Pancreas (tissue), 10 donors: ENCODE results near the gene CHMP1A. TPM values are rescaled to one million over a fixed set of nuclear protein-coding genes. Genes with fewer than 3 reads are reported as not detected.

Source experiments
- ATAC-seq, 4 donors: fragments of 200-7000 bp; cut with Tn5 transposase; one replicate each; pipeline versions ENCODE4 v1.8.0 to v1.9.1; 2020; ENCODE audit warnings: mild to moderate bottlenecking in 4 of 4, moderate library complexity in 4 of 4
- DNase-seq, 6 donors: peaks; one replicate each; pipeline ENCODE4 v3.0.0-alpha.2; 2020
- FAIRE-seq: peaks from 2 replicates; lab custom pipeline; 2012; peaks lifted over from hg19 to GRCh38; lab: Jason Lieb, UNC
- H3K27ac ChIP-seq, 4 donors: fragments of 200-600 bp; sonication (generic); 1 replicate in 3 of 4; 2 replicates in 1 of 4; pipeline versions ENCODE4 v1.5.0 to v1.8.0; 2020
- H3K27me3 ChIP-seq, 4 donors: fragments of 200-600 bp; one replicate each; pipeline ENCODE4 v1.8.0; 2021
- H3K36me3 ChIP-seq, 3 donors: fragments of 200-600 bp; sonication (generic) in 1 of 3; one replicate each; pipeline versions ENCODE4 v1.5.0 to v1.8.0; 2020 to 2021
- H3K4me1 ChIP-seq, 3 donors: fragments of 200-600 bp; one replicate each; pipeline ENCODE4 v1.8.0; 2021
- H3K4me3 ChIP-seq, 4 donors: fragments of 200-600 bp; sonication (generic) in 2 of 4; one replicate each; pipeline versions ENCODE4 v1.5.0 to v1.8.0; 2020 to 2021
- H3K9me3 ChIP-seq, 4 donors: fragments of 200-600 bp; one replicate each; pipeline ENCODE4 v1.8.0; 2021
- CTCF ChIP-seq, 4 donors: fragments of 200-600 bp; sonication (generic) in 3 of 4; IDR thresholded peaks; one replicate each; pipeline versions ENCODE4 v1.5.0 to v1.8.0; 2021; ENCODE audit warnings: antibody characterized with exemption in 4 of 4
- WGBS, 2 donors: extraction: QIAGEN DNeasy Blood & Tissue Kit; methylation state at CpG; one replicate each; pipeline ENCODE4 v1.1.7; 2013; 5-methylcytosine and 5-hydroxymethylcytosine counted together
- intact Hi-C, 3 donors: fragments of 100-400 bp; cut with DNase I; formaldehyde crosslinking; loops; one replicate each; pipeline versions ENCODE4 v1.11.1 to v1.14.2; 2022
- polyA plus RNA-seq, 2 donors: library from polyadenylated mRNA; stranded (reverse); fragments of 200-250 nt; gene quantifications; one replicate each; pipeline ENCODE4 v1.2.3, GENCODE V29; 2013
- total RNA-seq, 6 donors: library from RNA; stranded (reverse); fragmentation: NEBNext Ultra II Directional in 4 of 6; extraction: Animal tissue kit (Norgen Biotek cat#: 25700) in 4 of 6; gene quantifications; one replicate each; pipeline versions ENCODE4 v1.2.1 to v1.2.4, GENCODE V29; 2021 to 2023
- donor health status: healthy with polysubstance abuse.
- donor health status: DM: no; HTN: no; CAD: no; lungs with moderate emphysema.
- donor health status: DM: no; HTN: no; CAD: no.
- donor health status: control.
- donor health status: control.
- donor health status: Bipolar disorder and iron deficiency.
- donor health status: DM: yes; HTN: yes; CAD: no.
- donor health status: DM: no; HTN: no; CAD: no.
- donor health status: DM: no; HTN: no; CAD: no.
- donor health status: DM: yes; HTN: yes; CAD: no.

The CHMP1A gene
- total and polyA plus RNA-seq, 8 donors, result 27.6 to 71.4 (median 32.2) TPM

GRCh38 chr16:89610108-89610453 is 47.4 kb downstream of the CHMP1A start:
- no peaks in the 10 kb centered on the region for H3K27me3 ChIP-seq
- no peak overlapping the region for H3K27ac ChIP-seq
- WGBS, 2 donors, result 79 to 81% methylated on average over 1 of the region's 1 CpG
- no peak overlapping the region for H3K4me3 ChIP-seq
- no peak for FAIRE-seq
- no peaks in the 10 kb centered on the region for H3K36me3 ChIP-seq
- no peaks in the 10 kb centered on the region for H3K9me3 ChIP-seq
- intact Hi-C loops, result no loop called here
- no peak for TF ChIP-seq CTCF (IDR thresholded peaks at IDR 0.05)
- no peak for DNase-seq
- ATAC-seq, result no peak
- H3K4me1 ChIP-seq, result peaks cover 0 to 6% (median 3%) of the 10 kb centered on the region in 3 donors

- peaks cover 0 to 6% (median 2%) of the 10 kb centered on the region in 3 donors for H3K4me1 ChIP-seq
- no peak for DNase-seq
- intact Hi-C loops, result no loop called here
- no peak overlapping the region for H3K4me3 ChIP-seq
- WGBS, 2 donors, result 78 to 81% methylated on average over 32 of the region's 32 CpGs
- FAIRE-seq, result no peak
- no peaks in the 10 kb centered on the region for H3K36me3 ChIP-seq
- no peak overlapping the region for H3K27ac ChIP-seq
- H3K9me3 ChIP-seq, result no peaks in the 10 kb centered on the region
- TF ChIP-seq CTCF (IDR thresholded peaks at IDR 0.05), result no peak
- no peak for ATAC-seq
- H3K27me3 ChIP-seq, result no peaks in the 10 kb centered on the region
Measured at GRCh38 chr16:89607937-89608740, 49.4 kb downstream of the CHMP1A start.

GRCh38 chr16:89607453-89607852 is 50.1 kb downstream of the CHMP1A start:
- DNase-seq (no peak), ATAC-seq (no peak), FAIRE-seq (no peak)
- no peak for TF ChIP-seq CTCF (IDR thresholded peaks at IDR 0.05)
- intact Hi-C loops, result no loop called here
- Histone ChIP-seq H3K9me3 (no peaks in the 10 kb centered on the region), H3K27me3 (no peaks in the 10 kb centered on the region), H3K4me3 (no peak overlapping the region), H3K27ac (no peak overlapping the region), H3K36me3 (no peaks in the 10 kb centered on the region), H3K4me1 (no peaks in the 10 kb centered on the region)
- 80 to 84% methylated on average over 9 of the region's 9 CpGs for WGBS, 2 donors

GRCh38 chr16:89606006-89606405 is 51.5 kb downstream of the CHMP1A start:
- Histone ChIP-seq H3K9me3 (no peaks in the 10 kb centered on the region), H3K36me3 (no peaks in the 10 kb centered on the region), H3K27me3 (no peaks in the 10 kb centered on the region), H3K4me1 (no peaks in the 10 kb centered on the region), H3K27ac (no peak overlapping the region), H3K4me3 (no peak overlapping the region)
- no peak for TF ChIP-seq CTCF (IDR thresholded peaks at IDR 0.05)
- ATAC-seq, result no peak
- WGBS, 2 donors, result 82 to 83% methylated on average over 9 of the region's 9 CpGs
- no peak for DNase-seq
- FAIRE-seq, result no peak
- intact Hi-C loops, result no loop called here
